ENCODE measurements around the gene C12orf42. TPM values are rescaled to one million over a fixed set of nuclear protein-coding genes. Genes with fewer than 3 reads are reported as not detected.
"Not testable (repeated sequence)": the region's sequence is repeated elsewhere in the genome, so short reads cannot be mapped to it uniquely, and the experiment has no call there.

The C12orf42 gene
- total RNA-seq, 4 donors from 2014 or later: 0.21 TPM; not detected in 3

- Histone ChIP-seq H3K27me3 (no peaks in the 10 kb centered on the region), H3K9me3 (no peaks in the 10 kb centered on the region), H3K36me3 (no peaks in the 10 kb centered on the region), H3K27ac (no peak overlapping the region), H3K4me3 (no peak overlapping the region), H3K4me1 (no peaks in the 10 kb centered on the region)
- no peak for TF ChIP-seq CTCF (IDR thresholded peaks at IDR 0.05)
- TF ChIP-seq POLR2A (IDR thresholded peaks at IDR 0.05): no peak
- intact Hi-C loops (cut with DNase I; ENCODE audit: low total_unique reads): no loop called here
- no peak for DNase-seq
Observed at GRCh38 chr12:103442182-103442555, 53.6 kb downstream of the C12orf42 start.

GRCh38 chr12:103441437-103442181, 54.2 kb downstream of the C12orf42 start:
- TF ChIP-seq POLR2A (IDR thresholded peaks at IDR 0.05): no peak
- no peak for TF ChIP-seq CTCF (IDR thresholded peaks at IDR 0.05)
- H3K4me3 ChIP-seq: no peak overlapping the region
- H3K36me3 ChIP-seq: no peaks in the 10 kb centered on the region
- no peak for DNase-seq
- no peaks in the 10 kb centered on the region for H3K27me3 ChIP-seq
- H3K9me3 ChIP-seq: no peaks in the 10 kb centered on the region
- H3K4me1 ChIP-seq: no peaks in the 10 kb centered on the region
- intact Hi-C loops (cut with DNase I; ENCODE audit: low total_unique reads): no loop called here
- no peak overlapping the region for H3K27ac ChIP-seq

GRCh38 chr12:103434165-103435105, 61.3 kb downstream of the C12orf42 start:
- H3K36me3 ChIP-seq; H3K4me1 ChIP-seq; intact Hi-C loops (cut with DNase I; ENCODE audit: low total_unique reads); DNase-seq; H3K27me3 ChIP-seq; H3K4me3 ChIP-seq; H3K27ac ChIP-seq; H3K9me3 ChIP-seq: not testable (repeated sequence)

- no peak for TF ChIP-seq CTCF (IDR thresholded peaks at IDR 0.05)
- TF ChIP-seq POLR2A (IDR thresholded peaks at IDR 0.05): no peak
- no peaks in the 10 kb centered on the region for H3K9me3 ChIP-seq
Observed at GRCh38 chr12:103431950-103432349, 63.8 kb downstream of the C12orf42 start.

GRCh38 chr12:103431387-103431786, 64.4 kb downstream of the C12orf42 start:
- no peaks in the 10 kb centered on the region for H3K36me3 ChIP-seq
- H3K4me3 ChIP-seq: no peak overlapping the region
- TF ChIP-seq CTCF (IDR thresholded peaks at IDR 0.05) (no peak), POLR2A (IDR thresholded peaks at IDR 0.05) (no peak)
- intact Hi-C loops (cut with DNase I; ENCODE audit: low total_unique reads): no loop called here
- DNase-seq: no peak
- no peak overlapping the region for H3K27ac ChIP-seq
- no peaks in the 10 kb centered on the region for H3K27me3 ChIP-seq
- H3K4me1 ChIP-seq: no peaks in the 10 kb centered on the region
- H3K9me3 ChIP-seq: no peaks in the 10 kb centered on the region

More at GRCh38 chr12:103431950-103432349, 63.8 kb downstream of the C12orf42 start:
- no peak overlapping the region for H3K27ac ChIP-seq
- intact Hi-C loops (cut with DNase I; ENCODE audit: low total_unique reads): no loop called here
- no peak overlapping the region for H3K4me3 ChIP-seq
- H3K4me1 ChIP-seq: no peaks in the 10 kb centered on the region
- no peaks in the 10 kb centered on the region for H3K36me3 ChIP-seq
- no peaks in the 10 kb centered on the region for H3K27me3 ChIP-seq
- DNase-seq: no peak

- H3K4me1 ChIP-seq; intact Hi-C loops (cut with DNase I; ENCODE audit: low total_unique reads); H3K27me3 ChIP-seq; H3K36me3 ChIP-seq; H3K9me3 ChIP-seq; H3K27ac ChIP-seq; H3K4me3 ChIP-seq; DNase-seq: not testable (repeated sequence)
Observed at GRCh38 chr12:103425674-103426073, 70.1 kb downstream of the C12orf42 start.

- H3K4me3 ChIP-seq; H3K36me3 ChIP-seq; intact Hi-C loops (cut with DNase I; ENCODE audit: low total_unique reads); H3K9me3 ChIP-seq; H3K4me1 ChIP-seq; DNase-seq; H3K27me3 ChIP-seq; H3K27ac ChIP-seq: not testable (repeated sequence)
Observed at GRCh38 chr12:103424849-103425586, 70.8 kb downstream of the C12orf42 start.

Data from uterus (tissue), 4 donors.